NT2/D1 (cell line): Measurements from ENCODE around the gene VPREB3.

Experiments
- DNase-seq: peaks from one replicate; pipeline ENCODE4 v3.0.0-alpha.2; 2011; ENCODE audit warnings: low read depth, low spot score
- H3K27me3 ChIP-seq: 2 replicates; pipeline ENCODE4 v1.6.0; 2011; ENCODE audit warnings: mild to moderate bottlenecking; ENCODE audit not compliant: insufficient read length, insufficient read depth
- H3K36me3 ChIP-seq: 2 replicates; pipeline ENCODE4 v1.6.1; 2011; ENCODE audit warnings: mild to moderate bottlenecking, low read length, mixed read lengths; ENCODE audit not compliant: insufficient read depth, insufficient read length
- H3K4me1 ChIP-seq: 2 replicates; pipeline ENCODE4 v1.5.1; 2011; ENCODE audit not compliant: insufficient read depth, insufficient read length
- H3K4me3 ChIP-seq: 2 replicates; pipeline ENCODE4 v1.5.1; 2011; ENCODE audit warnings: low read depth; ENCODE audit not compliant: insufficient read length
- H3K9ac ChIP-seq: 2 replicates; pipeline ENCODE4 v1.6.0; 2011; ENCODE audit warnings: low read depth; ENCODE audit not compliant: insufficient read length
- H3K9me3 ChIP-seq: 2 replicates; pipeline ENCODE4 v1.5.1; 2011; ENCODE audit warnings: mild to moderate bottlenecking, low read length; ENCODE audit not compliant: insufficient read depth
- SUZ12 ChIP-seq: IDR thresholded peaks from 2 replicates; pipeline ENCODE4 v1.6.1; 2011; ENCODE audit not compliant: insufficient read length, insufficient read depth; ENCODE audit errors: extremely low read depth
- YY1 ChIP-seq: IDR thresholded peaks from 2 replicates; pipeline ENCODE4 v1.6.1; 2011; ENCODE audit not compliant: insufficient read length, insufficient read depth
- ZNF274 ChIP-seq: IDR thresholded peaks from 2 replicates; pipeline ENCODE4 v1.6.1; 2011; ENCODE audit warnings: mild to moderate bottlenecking, low read depth, low read length

Gene VPREB3

GRCh38 chr22:23793326-23793725, 39.1 kb upstream of the VPREB3 start:
- H3K9me3 ChIP-seq: no peaks in the 10 kb centered on the region
- H3K9ac ChIP-seq: no peak overlapping the region
- peaks cover 2% of the 10 kb centered on the region for H3K4me1 ChIP-seq
- H3K4me3 ChIP-seq: no peak overlapping the region
- no peaks in the 10 kb centered on the region for H3K27me3 ChIP-seq
- DNase-seq: no peak
- H3K36me3 ChIP-seq: peaks cover 76% of the 10 kb centered on the region
- no peak for TF ChIP-seq SUZ12
- TF ChIP-seq ZNF274: no peak
- no peak for TF ChIP-seq YY1

- Histone ChIP-seq H3K9ac (no peak overlapping the region), H3K27me3 (no peaks in the 10 kb centered on the region), H3K36me3 (peaks cover 69% of the 10 kb centered on the region), H3K4me1 (peaks cover 2% of the 10 kb centered on the region), H3K9me3 (no peaks in the 10 kb centered on the region), H3K4me3 (no peak overlapping the region)
- DNase-seq: no peak
- TF ChIP-seq YY1 (no peak), SUZ12 (no peak), ZNF274 (no peak)
These were observed 37.8 kb upstream of the VPREB3 start for GRCh38 chr22:23791738-23792645.

DNA sequence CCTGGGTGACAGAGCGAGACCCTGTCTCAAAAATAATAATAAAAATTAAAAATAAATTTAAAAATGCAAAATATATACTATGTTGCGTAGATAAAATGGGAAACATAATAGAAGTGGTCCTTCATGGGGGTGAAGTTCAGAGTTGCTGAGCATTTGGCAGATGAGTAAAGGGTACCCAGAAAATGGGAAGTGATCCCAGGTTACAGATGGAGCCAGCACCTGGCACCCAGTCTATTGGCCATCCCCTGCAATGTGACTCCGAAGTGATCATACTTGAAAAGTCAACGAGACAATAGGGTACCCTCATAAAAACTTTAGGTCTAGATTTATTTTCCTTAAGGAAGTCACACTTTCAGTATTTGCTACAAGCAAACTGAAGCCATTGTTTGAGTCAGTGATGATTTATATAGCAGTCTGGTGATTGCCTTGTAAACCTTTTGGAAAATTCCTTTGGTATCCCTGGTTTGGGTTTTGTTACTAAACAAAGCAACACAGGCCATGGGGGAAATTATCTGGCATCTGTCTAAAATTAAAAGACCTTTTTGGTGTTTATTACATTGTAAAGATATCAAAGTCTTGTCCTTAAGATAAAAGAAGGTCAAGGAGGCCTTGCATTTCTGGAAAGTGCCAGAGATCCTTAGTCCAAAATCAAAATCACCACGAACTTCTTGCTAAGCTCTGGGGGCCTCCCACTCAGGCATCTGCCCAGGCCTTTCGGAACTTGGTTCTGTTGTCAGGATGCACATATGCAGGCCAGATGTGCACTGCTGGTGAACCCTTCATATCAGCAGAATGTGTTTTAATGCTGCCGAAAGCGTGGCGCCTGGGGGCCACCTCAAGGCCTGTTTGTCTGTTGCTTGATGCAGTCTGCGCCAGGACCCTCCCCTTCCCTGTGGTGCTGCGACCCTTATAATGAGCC, 36.9 kb upstream of the VPREB3 start:
- no peaks in the 10 kb centered on the region for H3K27me3 ChIP-seq
- H3K9me3 ChIP-seq: no peaks in the 10 kb centered on the region
- TF ChIP-seq SUZ12: no peak
- no peak for TF ChIP-seq YY1
- TF ChIP-seq ZNF274: no peak
- H3K4me3 ChIP-seq: no peak overlapping the region
- DNase-seq: no peak
- H3K4me1 ChIP-seq: peaks cover 2% of the 10 kb centered on the region
- H3K36me3 ChIP-seq: peaks cover 62% of the 10 kb centered on the region
- H3K9ac ChIP-seq: no peak overlapping the region

GRCh38 chr22:23789638-23790037, 35.4 kb upstream of the VPREB3 start:
- Histone ChIP-seq H3K4me1 (peaks cover 2% of the 10 kb centered on the region), H3K36me3 (peaks cover 54% of the 10 kb centered on the region), H3K9me3 (no peaks in the 10 kb centered on the region), H3K4me3 (no peak overlapping the region), H3K9ac (no peak overlapping the region), H3K27me3 (no peaks in the 10 kb centered on the region)
- DNase-seq: no peak
- TF ChIP-seq ZNF274 (no peak), YY1 (no peak), SUZ12 (no peak)

DNA sequence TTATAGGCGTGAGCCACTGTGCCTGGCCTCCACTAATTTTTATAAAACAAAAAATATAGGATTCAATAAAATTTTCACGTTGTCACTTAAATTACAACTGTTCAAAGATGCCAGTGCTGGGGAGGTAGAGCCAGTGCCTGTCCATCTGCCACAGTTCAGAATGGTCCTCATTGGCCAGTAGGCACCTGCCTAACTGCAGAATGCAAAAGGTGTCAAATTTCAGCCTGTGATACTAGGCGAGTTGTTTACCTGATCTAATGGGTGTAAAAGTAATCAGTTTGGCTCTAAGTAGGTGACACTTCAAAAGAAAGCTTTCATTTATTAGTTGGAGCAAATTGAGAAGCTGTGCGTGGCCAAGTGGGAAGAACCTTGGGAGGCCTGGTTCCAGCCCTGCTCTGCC, 34.9 kb upstream of the VPREB3 start:
- no peak for TF ChIP-seq ZNF274
- TF ChIP-seq SUZ12: no peak
- TF ChIP-seq YY1: no peak
- Histone ChIP-seq H3K4me3 (no peak overlapping the region), H3K36me3 (peaks cover 50% of the 10 kb centered on the region)

GRCh38 chr22:23787910-23788309, 33.7 kb upstream of the VPREB3 start:
- H3K36me3 ChIP-seq: peaks cover 40% of the 10 kb centered on the region
- H3K9me3 ChIP-seq: no peaks in the 10 kb centered on the region
- H3K9ac ChIP-seq: peak overlapping the region; percentile 72
- H3K4me3 ChIP-seq: peak overlapping the region; percentile 79
- H3K4me1 ChIP-seq: peaks cover 2% of the 10 kb centered on the region
- H3K27me3 ChIP-seq: no peaks in the 10 kb centered on the region
- TF ChIP-seq YY1 (no peak), ZNF274 (no peak), SUZ12 (no peak)
- no peak for DNase-seq

More for the DNA sequence above, 34.9 kb upstream of the VPREB3 start:
- no peak for DNase-seq
- Histone ChIP-seq H3K4me1 (peaks cover 2% of the 10 kb centered on the region), H3K9ac (no peak overlapping the region), H3K9me3 (no peaks in the 10 kb centered on the region), H3K27me3 (no peaks in the 10 kb centered on the region)

DNA sequence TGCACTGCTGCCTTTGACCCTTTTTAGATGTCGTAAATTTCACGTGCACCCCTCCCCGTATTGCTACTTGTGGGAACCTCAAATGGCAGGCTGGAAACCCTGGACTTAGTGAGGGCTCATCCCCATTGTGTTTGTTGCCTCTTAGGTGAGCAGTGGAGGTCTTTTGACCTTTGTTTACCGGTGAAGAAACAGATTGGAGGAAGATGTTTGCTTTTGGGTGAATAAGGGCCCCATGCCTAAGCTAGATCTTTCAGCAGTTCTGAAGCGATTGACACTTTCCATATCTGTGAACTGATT, 33.3 kb upstream of the VPREB3 start:
- DNase-seq: no peak
- Histone ChIP-seq H3K9ac (peak overlapping the region; percentile 72), H3K27me3 (no peaks in the 10 kb centered on the region), H3K4me1 (peaks cover 2% of the 10 kb centered on the region), H3K4me3 (peak overlapping the region; percentile 79), H3K9me3 (no peaks in the 10 kb centered on the region), H3K36me3 (peaks cover 37% of the 10 kb centered on the region)
- TF ChIP-seq ZNF274: no peak
- TF ChIP-seq YY1: no peak
- TF ChIP-seq SUZ12: no peak
